HG02885 (cell line): ENCODE data around the gene FRAS1.
"Not testable (repeated sequence)": the region's sequence is repeated elsewhere in the genome, so short reads cannot be mapped to it uniquely, and the experiment has no call there.

ENCODE experiments used
- ATAC-seq: cut with Tn5 transposase; IDR thresholded peaks from one replicate; pipeline ENCODE4 v1.9.1; 2021; ENCODE audit warnings: mild to moderate bottlenecking; ENCODE audit not compliant: unreplicated experiment, poor library complexity

FRAS1 gene

GRCh38 chr4:78100060-78100459, 42.9 kb downstream of the FRAS1 start:
- no peak for ATAC-seq

GRCh38 chr4:78119698-78120097, 62.6 kb downstream of the FRAS1 start:
- no peak for ATAC-seq

GRCh38 chr4:78120144-78120880, 63.2 kb downstream of the FRAS1 start:
- no peak for ATAC-seq

GRCh38 chr4:78121338-78121904, 64.3 kb downstream of the FRAS1 start:
- ATAC-seq, result no peak

GRCh38 chr4:78125834-78126331, 68.8 kb downstream of the FRAS1 start:
- not testable (repeated sequence) for ATAC-seq

- ATAC-seq, result no peak
Observed at GRCh38 chr4:78129383-78130108, 72.4 kb downstream of the FRAS1 start.

GRCh38 chr4:78131403-78131802, 74.3 kb downstream of the FRAS1 start:
- no peak for ATAC-seq

GRCh38 chr4:78136109-78137081, 79.3 kb downstream of the FRAS1 start:
- no peak for ATAC-seq

- ATAC-seq, result no peak
Observed at GRCh38 chr4:78137532-78137931, 80.4 kb downstream of the FRAS1 start.

- ATAC-seq, result no peak
Observed at GRCh38 chr4:78138252-78138651, 81.1 kb downstream of the FRAS1 start.

- ATAC-seq, result no peak
Observed at GRCh38 chr4:78143634-78144033, 86.5 kb downstream of the FRAS1 start.

- no peak for ATAC-seq
Observed at GRCh38 chr4:78145008-78145407, 87.9 kb downstream of the FRAS1 start.

- ATAC-seq, result no peak
Observed at GRCh38 chr4:78145622-78146021, 88.5 kb downstream of the FRAS1 start.

GRCh38 chr4:78149751-78150542, 92.8 kb downstream of the FRAS1 start:
- no peak for ATAC-seq

- no peak for ATAC-seq
Observed at GRCh38 chr4:78150543-78150864, 93.4 kb downstream of the FRAS1 start.

GRCh38 chr4:78152795-78153194, 95.7 kb downstream of the FRAS1 start:
- ATAC-seq, result no peak

GRCh38 chr4:78154972-78155590, 98.0 kb downstream of the FRAS1 start:
- ATAC-seq, result no peak

GRCh38 chr4:78155616-78156105, 98.5 kb downstream of the FRAS1 start:
- ATAC-seq, result no peak

- ATAC-seq, result no peak
Observed at GRCh38 chr4:78156520-78156919, 99.4 kb downstream of the FRAS1 start.
